Measurements from ENCODE around the gene PTGFRN. TPM values are rescaled to one million over a fixed set of nuclear protein-coding genes. Genes with fewer than 3 reads are reported as not detected.
"Not testable (repeated sequence)": the region's sequence is repeated elsewhere in the genome, so short reads cannot be mapped to it uniquely, and the experiment has no call there.

PTGFRN gene
- total and polyA plus RNA-seq, 4 donors = 47.1 to 83.2 (median 70.1) TPM

- H3K4me1 ChIP-seq (ENCODE audit: control insufficient read depth, insufficient read depth, low read length) = no peaks in the 10 kb centered on the region
- DNase-seq (ENCODE audit: low read depth in 4 of 6, low spot score in 6 of 6) = no peak
- H3K36me3 ChIP-seq (ENCODE audit: control insufficient read depth, insufficient read depth, low read length) = peaks cover 9% of the 10 kb centered on the region
- no peak overlapping the region for H3K27ac ChIP-seq (ENCODE audit: low read depth, low read length)
- H3K27me3 ChIP-seq (ENCODE audit: control insufficient read depth, insufficient read depth, low read length) = no peaks in the 10 kb centered on the region
- no peak overlapping the region for H3K4me3 ChIP-seq (ENCODE audit: low read depth, low read length)
- WGBS (ENCODE audit: insufficient coverage) = 89% methylated on average over 4 of the region's 11 CpGs
- no peaks in the 10 kb centered on the region for H3K9me3 ChIP-seq (ENCODE audit: control insufficient read depth, insufficient read depth, low read length)
These were observed 28.5 kb downstream of the PTGFRN start for GRCh38 chr1:116938216-116938615.

- H3K9me3 ChIP-seq (ENCODE audit: control insufficient read depth, insufficient read depth, low read length); H3K4me1 ChIP-seq (ENCODE audit: control insufficient read depth, insufficient read depth, low read length); H3K27me3 ChIP-seq (ENCODE audit: control insufficient read depth, insufficient read depth, low read length); DNase-seq (ENCODE audit: low read depth in 4 of 6, low spot score in 6 of 6); H3K27ac ChIP-seq (ENCODE audit: low read depth, low read length); H3K4me3 ChIP-seq (ENCODE audit: low read depth, low read length): not testable (repeated sequence)
- peaks cover 16% of the 10 kb centered on the region for H3K36me3 ChIP-seq (ENCODE audit: control insufficient read depth, insufficient read depth, low read length)
- 67% methylated on average over 3 of the region's 6 CpGs for WGBS (ENCODE audit: insufficient coverage)
These were observed 30.2 kb downstream of the PTGFRN start for GRCh38 chr1:116939780-116940543.

GRCh38 chr1:116940814-116941599 lies 31.3 kb downstream of the PTGFRN start:
- 80% methylated on average over 1 of the region's 2 CpGs for WGBS (ENCODE audit: insufficient coverage)
- H3K27me3 ChIP-seq (ENCODE audit: control insufficient read depth, insufficient read depth, low read length) = no peaks in the 10 kb centered on the region
- peaks cover 18% of the 10 kb centered on the region for H3K36me3 ChIP-seq (ENCODE audit: control insufficient read depth, insufficient read depth, low read length)
- no peaks in the 10 kb centered on the region for H3K9me3 ChIP-seq (ENCODE audit: control insufficient read depth, insufficient read depth, low read length)
- H3K4me3 ChIP-seq (ENCODE audit: low read depth, low read length) = no peak overlapping the region
- DNase-seq (ENCODE audit: low read depth in 4 of 6, low spot score in 6 of 6) = peak in 1 of 6 donors; percentile 54
- H3K4me1 ChIP-seq (ENCODE audit: control insufficient read depth, insufficient read depth, low read length) = no peaks in the 10 kb centered on the region
- no peak overlapping the region for H3K27ac ChIP-seq (ENCODE audit: low read depth, low read length)

GRCh38 chr1:116941670-116942069 lies 32.0 kb downstream of the PTGFRN start:
- Histone ChIP-seq H3K4me3 (ENCODE audit: low read depth, low read length) (no peak overlapping the region), H3K27ac (ENCODE audit: low read depth, low read length) (no peak overlapping the region), H3K9me3 (ENCODE audit: control insufficient read depth, insufficient read depth, low read length) (no peaks in the 10 kb centered on the region), H3K36me3 (ENCODE audit: control insufficient read depth, insufficient read depth, low read length) (peaks cover 18% of the 10 kb centered on the region), H3K27me3 (ENCODE audit: control insufficient read depth, insufficient read depth, low read length) (no peaks in the 10 kb centered on the region), H3K4me1 (ENCODE audit: control insufficient read depth, insufficient read depth, low read length) (no peaks in the 10 kb centered on the region)
- 85% methylated on average over 11 of the region's 13 CpGs for WGBS (ENCODE audit: insufficient coverage)
- no peak for DNase-seq (ENCODE audit: low read depth in 4 of 6, low spot score in 6 of 6)

- 89% methylated on average over 1 of the region's 1 CpG for WGBS (ENCODE audit: insufficient coverage)
- no peak overlapping the region for H3K27ac ChIP-seq (ENCODE audit: low read depth, low read length)
- DNase-seq (ENCODE audit: low read depth in 4 of 6, low spot score in 6 of 6) = no peak
These were observed 32.6 kb downstream of the PTGFRN start for GRCh38 chr1:116942344-116942743.

GRCh38 chr1:116943438-116943837 lies 33.7 kb downstream of the PTGFRN start:
- Histone ChIP-seq H3K27me3 (ENCODE audit: control insufficient read depth, insufficient read depth, low read length) (no peaks in the 10 kb centered on the region), H3K9me3 (ENCODE audit: control insufficient read depth, insufficient read depth, low read length) (no peaks in the 10 kb centered on the region), H3K4me1 (ENCODE audit: control insufficient read depth, insufficient read depth, low read length) (peaks cover 3% of the 10 kb centered on the region), H3K36me3 (ENCODE audit: control insufficient read depth, insufficient read depth, low read length) (peaks cover 25% of the 10 kb centered on the region), H3K27ac (ENCODE audit: low read depth, low read length) (no peak overlapping the region), H3K4me3 (ENCODE audit: low read depth, low read length) (no peak overlapping the region)
- 86% methylated on average over 1 of the region's 1 CpG for WGBS (ENCODE audit: insufficient coverage)
- no peak for DNase-seq (ENCODE audit: low read depth in 4 of 6, low spot score in 6 of 6)

More at GRCh38 chr1:116942344-116942743, 32.6 kb downstream of the PTGFRN start:
- Histone ChIP-seq H3K4me3 (ENCODE audit: low read depth, low read length) (no peak overlapping the region), H3K27me3 (ENCODE audit: control insufficient read depth, insufficient read depth, low read length) (no peaks in the 10 kb centered on the region), H3K36me3 (ENCODE audit: control insufficient read depth, insufficient read depth, low read length) (peaks cover 22% of the 10 kb centered on the region), H3K9me3 (ENCODE audit: control insufficient read depth, insufficient read depth, low read length) (no peaks in the 10 kb centered on the region), H3K4me1 (ENCODE audit: control insufficient read depth, insufficient read depth, low read length) (peaks cover 3% of the 10 kb centered on the region)

GRCh38 chr1:116944613-116945012 lies 34.9 kb downstream of the PTGFRN start:
- H3K4me3 ChIP-seq (ENCODE audit: low read depth, low read length) = no peak overlapping the region
- H3K27me3 ChIP-seq (ENCODE audit: control insufficient read depth, insufficient read depth, low read length) = no peaks in the 10 kb centered on the region
- H3K4me1 ChIP-seq (ENCODE audit: control insufficient read depth, insufficient read depth, low read length) = peaks cover 9% of the 10 kb centered on the region
- peaks cover 30% of the 10 kb centered on the region for H3K36me3 ChIP-seq (ENCODE audit: control insufficient read depth, insufficient read depth, low read length)
- no peaks in the 10 kb centered on the region for H3K9me3 ChIP-seq (ENCODE audit: control insufficient read depth, insufficient read depth, low read length)
- WGBS (ENCODE audit: insufficient coverage) = 91% methylated on average over 42 of the region's 42 CpGs
- DNase-seq (ENCODE audit: low read depth in 4 of 6, low spot score in 6 of 6) = no peak
- no peak overlapping the region for H3K27ac ChIP-seq (ENCODE audit: low read depth, low read length)

- H3K4me3 ChIP-seq (ENCODE audit: low read depth, low read length) = no peak overlapping the region
- H3K36me3 ChIP-seq (ENCODE audit: control insufficient read depth, insufficient read depth, low read length) = peaks cover 30% of the 10 kb centered on the region
- DNase-seq (ENCODE audit: low read depth in 4 of 6, low spot score in 6 of 6) = no peak
- peaks cover 9% of the 10 kb centered on the region for H3K4me1 ChIP-seq (ENCODE audit: control insufficient read depth, insufficient read depth, low read length)
- no peaks in the 10 kb centered on the region for H3K27me3 ChIP-seq (ENCODE audit: control insufficient read depth, insufficient read depth, low read length)
- WGBS (ENCODE audit: insufficient coverage) = 94% methylated on average over 2 of the region's 5 CpGs
- H3K9me3 ChIP-seq (ENCODE audit: control insufficient read depth, insufficient read depth, low read length) = no peaks in the 10 kb centered on the region
- H3K27ac ChIP-seq (ENCODE audit: low read depth, low read length) = no peak overlapping the region
These were observed 35.7 kb downstream of the PTGFRN start for GRCh38 chr1:116945421-116945820.

GRCh38 chr1:116945996-116946395 lies 36.3 kb downstream of the PTGFRN start:
- peaks cover 11% of the 10 kb centered on the region for H3K4me1 ChIP-seq (ENCODE audit: control insufficient read depth, insufficient read depth, low read length)

More at GRCh38 chr1:116945996-116946395, 36.3 kb downstream of the PTGFRN start:
- Histone ChIP-seq H3K9me3 (ENCODE audit: control insufficient read depth, insufficient read depth, low read length) (no peaks in the 10 kb centered on the region), H3K36me3 (ENCODE audit: control insufficient read depth, insufficient read depth, low read length) (peaks cover 30% of the 10 kb centered on the region), H3K27ac (ENCODE audit: low read depth, low read length) (no peak overlapping the region), H3K4me3 (ENCODE audit: low read depth, low read length) (no peak overlapping the region), H3K27me3 (ENCODE audit: control insufficient read depth, insufficient read depth, low read length) (no peaks in the 10 kb centered on the region)
- WGBS (ENCODE audit: insufficient coverage) = no CpG with 5 or more reads among the region's 1 CpG
- no peak for DNase-seq (ENCODE audit: low read depth in 4 of 6, low spot score in 6 of 6)

Data from spinal cord (tissue), 10 donors.